NK-92 (cell line): ENCODE measurements around the gene C10orf88.
"Not testable (repeated sequence)": the region's sequence is repeated elsewhere in the genome, so short reads cannot be mapped to it uniquely, and the experiment has no call there.

ENCODE experiments used
- DNase-seq: peaks from one replicate; lab custom pipeline; 2025; ENCODE audit not compliant: unreplicated experiment; lab: John Stamatoyannopoulos, UW

Gene C10orf88

GRCh38 chr10:122966879-122967278, 12.9 kb upstream of the C10orf88 start:
- DNase-seq, result no peak

DNA sequence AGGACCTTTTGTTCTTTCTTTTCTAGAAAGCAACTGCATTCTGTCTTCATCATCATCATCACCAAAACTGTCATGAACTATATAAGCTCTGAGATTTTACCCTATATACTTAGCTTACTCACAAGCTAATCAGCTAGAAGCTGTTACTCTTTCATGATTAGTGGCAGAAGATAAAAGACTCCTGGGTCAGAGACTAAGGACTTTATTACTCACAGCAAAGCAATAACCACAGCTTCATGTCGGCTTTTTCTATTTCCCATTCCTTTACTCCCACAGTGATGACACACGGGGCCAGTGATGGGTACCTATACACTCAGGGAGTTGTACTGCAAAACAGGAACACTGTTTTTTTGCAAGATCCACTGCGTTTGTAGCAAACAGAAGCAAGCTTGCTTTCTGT, 8.4 kb upstream of the C10orf88 start:
- DNase-seq, result no peak

DNA sequence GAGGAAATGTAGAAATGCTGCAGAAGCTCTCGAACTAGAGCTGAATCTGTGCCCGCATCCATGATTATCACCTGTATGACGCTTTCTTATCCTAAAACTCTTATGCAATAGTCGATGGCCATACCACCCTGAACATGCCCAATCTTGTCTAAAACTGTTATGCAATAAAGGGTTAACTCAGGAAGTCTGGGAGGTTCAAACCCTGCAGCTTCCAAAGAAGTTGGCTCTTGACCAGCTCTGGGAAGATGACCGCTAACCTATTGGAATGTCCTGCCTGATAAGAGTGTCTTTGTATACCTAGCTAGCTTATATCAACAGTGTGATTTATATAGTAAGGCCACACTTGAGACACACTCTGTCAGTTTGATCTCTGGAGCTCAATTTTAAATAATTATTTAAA, 3.4 kb upstream of the C10orf88 start:
- no peak for DNase-seq

DNA sequence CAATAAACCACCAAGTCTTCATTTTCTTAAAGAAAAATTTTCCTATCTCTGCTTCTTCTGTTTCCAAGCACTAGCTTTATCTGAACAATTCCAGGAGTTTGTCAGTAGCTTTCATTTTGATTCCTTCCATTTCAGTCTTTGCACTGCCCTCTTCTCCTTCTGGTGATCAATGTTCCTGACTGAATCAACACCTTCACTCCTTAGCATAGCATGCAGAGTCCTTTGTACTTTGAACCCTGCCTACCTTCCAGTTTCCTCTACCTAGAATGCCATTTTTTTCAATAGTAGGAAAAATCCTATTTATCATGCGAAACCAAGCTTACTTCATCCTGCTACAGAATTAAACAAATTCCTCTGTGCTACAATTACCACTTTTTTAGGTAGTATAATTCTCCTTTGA, 1.9 kb upstream of the C10orf88 start:
- DNase-seq, result no peak

DNA sequence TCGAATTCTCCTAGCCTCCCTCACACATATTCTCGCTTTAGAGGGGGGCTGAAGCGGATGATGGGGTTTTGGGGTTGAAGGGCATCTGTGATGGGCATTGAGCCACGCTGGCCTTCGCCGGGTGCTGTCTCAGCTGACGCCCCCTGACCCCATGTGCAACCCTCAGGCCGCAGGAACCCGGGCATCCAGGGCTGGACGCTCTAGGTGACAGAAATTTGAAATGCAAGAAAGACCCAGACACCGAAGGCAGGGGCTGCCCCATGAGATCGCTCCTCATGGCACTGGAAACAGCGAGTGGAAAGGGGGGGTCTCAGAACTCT, 664 bp upstream of the C10orf88 start:
- no peak for DNase-seq

- DNase-seq, result no peak
Measured at GRCh38 chr10:122949296-122949695, 4.7 kb downstream of the C10orf88 start.

DNA sequence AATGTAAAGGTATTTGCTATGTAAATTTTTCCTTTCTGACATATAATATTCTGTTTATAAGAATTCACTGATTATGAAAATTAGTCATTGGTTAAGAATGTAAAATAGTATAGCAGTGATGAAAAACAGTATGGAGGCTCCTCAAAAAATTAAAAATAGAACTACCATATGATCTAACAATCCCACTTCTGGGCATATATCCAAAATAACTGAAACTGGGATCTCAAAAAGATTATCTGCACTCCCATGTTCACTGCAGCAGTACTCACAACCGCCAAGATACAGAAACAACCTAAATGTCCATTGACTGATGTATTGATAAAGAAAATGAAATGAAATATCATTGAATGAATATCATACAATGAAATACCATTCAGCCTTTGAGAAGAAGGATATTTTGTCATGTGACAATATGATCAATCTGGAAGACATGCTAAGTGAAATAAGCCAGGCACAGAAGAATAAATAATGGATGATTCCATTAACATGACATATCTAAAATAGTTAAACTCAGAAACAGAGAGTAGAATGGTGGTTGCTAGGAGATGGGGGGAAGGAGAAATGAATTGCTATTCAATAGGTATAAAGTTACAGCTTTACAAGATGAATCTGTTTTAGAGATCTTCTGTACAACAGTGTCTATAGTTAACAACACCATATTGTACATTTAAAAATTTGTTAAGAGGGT, 14.0 kb downstream of the C10orf88 start:
- DNase-seq, result no peak

DNA sequence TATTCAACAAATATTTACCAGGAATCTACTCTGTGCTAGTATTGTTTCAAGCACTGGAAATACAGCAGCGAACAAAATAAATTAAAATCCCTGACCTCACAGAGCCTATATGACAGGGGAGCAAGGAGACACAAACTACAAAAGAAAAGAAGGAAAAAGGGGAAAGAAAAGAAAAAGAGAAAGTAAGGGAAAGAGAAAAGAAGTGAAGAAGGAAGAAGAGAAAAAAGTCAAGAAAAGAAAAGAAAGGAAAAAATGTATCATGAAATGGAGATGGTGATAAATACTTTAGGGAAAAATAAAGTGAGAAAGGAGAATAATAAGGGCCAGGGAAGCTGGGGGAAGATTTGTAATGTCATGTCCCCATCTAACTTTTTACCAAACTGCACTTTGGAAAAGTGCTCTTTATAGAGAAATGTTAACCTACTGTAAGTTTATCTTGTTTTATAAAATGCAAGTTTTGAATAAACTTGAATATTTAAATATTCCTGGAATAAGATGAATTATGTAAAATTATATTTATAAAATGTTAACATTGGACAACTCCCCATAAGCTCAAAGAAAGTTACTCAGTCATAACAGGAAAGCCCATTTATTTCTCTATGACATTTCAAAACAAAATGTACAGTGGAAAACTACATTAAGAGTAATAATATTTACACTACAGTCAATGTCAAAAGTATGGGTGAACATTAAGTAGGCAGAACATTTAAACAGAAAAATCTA, 14.7 kb downstream of the C10orf88 start:
- no peak for DNase-seq

- DNase-seq, result no peak
Measured at GRCh38 chr10:122931088-122931906, 22.7 kb downstream of the C10orf88 start.

DNA sequence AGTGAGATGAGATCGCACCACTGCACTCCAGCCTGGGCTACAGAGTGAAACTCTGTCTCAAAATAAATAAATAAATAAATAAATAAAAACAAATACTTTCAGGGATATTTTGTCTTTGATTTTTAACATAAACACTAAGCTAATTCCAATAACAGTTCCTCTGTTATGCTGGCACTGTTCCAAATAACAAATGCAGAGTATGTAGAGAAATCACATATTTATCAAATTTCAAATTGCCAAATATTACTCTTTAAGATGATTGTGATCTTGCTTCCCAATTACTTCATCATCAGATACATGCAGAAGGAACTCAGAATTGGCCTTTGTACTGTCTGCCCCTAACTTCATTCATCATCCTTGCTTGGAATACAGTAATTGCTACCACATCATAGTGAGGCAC, 23.9 kb downstream of the C10orf88 start:
- no peak for DNase-seq

- no peak for DNase-seq
Measured at GRCh38 chr10:122915700-122916099, 38.3 kb downstream of the C10orf88 start.

DNA sequence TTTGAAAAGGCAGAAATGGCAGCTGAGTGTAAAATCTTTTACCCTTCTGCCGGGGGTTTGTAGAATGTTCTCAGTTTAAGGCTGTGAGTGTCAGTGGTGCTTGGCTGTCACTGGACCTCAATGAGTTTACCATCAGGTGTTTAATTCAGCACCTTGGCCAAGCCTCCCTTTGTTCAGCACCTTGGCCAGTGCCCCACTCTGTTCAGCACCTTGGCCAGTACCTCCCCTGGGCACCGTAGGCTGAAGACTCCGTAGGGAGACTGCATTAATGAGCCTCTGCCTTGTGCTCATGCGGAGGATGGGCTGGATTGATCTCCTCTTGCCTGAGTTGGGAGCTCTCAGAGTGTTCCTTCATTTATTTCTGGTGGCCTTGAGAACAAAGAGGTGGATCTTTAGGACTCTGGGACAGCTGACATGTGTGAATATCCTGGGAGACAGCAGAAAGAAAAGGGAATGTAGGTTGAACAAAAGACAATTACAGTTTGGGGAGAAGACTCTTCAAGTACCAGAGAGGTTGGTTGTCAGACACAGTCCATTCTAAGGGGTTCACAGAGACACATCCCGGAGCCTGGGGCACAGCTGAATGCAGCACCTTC, 42.0 kb downstream of the C10orf88 start:
- DNase-seq, result no peak

- DNase-seq, result no peak
Measured at GRCh38 chr10:122910310-122910709, 43.7 kb downstream of the C10orf88 start, which contains the start of gene FAM24A. Gene FAM24A, plus strand, starts transcription at chr10:122910610. Its CDS starts 1,025 bp downstream, at chr10:122911635.

DNA sequence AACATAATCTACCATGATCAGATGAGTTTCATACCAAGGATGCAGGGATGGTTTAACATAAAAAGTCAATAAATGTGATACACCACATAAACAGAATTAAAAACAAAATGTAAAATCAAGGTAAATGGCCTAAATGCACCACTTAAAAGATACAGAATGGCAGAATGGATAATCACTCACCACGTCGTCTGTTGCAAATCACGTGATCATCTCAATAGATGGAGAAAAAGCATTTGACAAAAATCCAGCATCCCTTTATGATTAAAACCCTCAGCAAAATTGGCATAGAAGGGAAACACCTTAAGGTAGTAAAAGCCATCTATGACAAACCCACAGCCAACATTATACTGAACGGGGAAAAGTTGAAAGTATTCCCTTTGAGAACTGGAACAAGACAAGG, 50.2 kb downstream of the C10orf88 start:
- DNase-seq, result not testable (repeated sequence)

GRCh38 chr10:122894261-122894944, 59.6 kb downstream of the C10orf88 start:
- DNase-seq, result no peak

- DNase-seq, result no peak
Measured at GRCh38 chr10:122884166-122884565, 69.9 kb downstream of the C10orf88 start.

DNA sequence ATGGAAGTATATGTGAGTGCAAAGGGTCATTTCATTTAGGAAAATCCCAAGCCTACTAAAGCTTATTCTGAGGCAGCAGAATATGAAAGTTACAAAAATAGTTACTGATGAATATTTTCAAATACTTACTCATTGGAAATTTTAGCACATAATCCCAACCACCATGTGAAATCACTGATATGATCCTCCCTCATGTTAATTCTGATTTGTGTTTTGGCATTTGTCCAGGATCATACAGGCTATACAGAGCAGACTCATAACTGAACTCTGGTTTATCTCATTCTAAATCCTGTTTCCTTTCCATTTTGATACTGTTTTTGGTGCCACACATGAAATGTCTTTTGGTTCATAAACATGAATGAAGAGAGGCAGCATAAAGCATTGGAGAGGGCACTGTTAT, 71.3 kb downstream of the C10orf88 start:
- DNase-seq, result no peak
